Epidermal melanocyte (primary cell): Measurements from ENCODE around the gene PRMT7.

Source experiments
- DNase-seq: peaks from one replicate; pipeline ENCODE4 v3.0.0; 2011; ENCODE audit warnings: low spot score; ENCODE audit not compliant: insufficient read length

Gene PRMT7

DNA sequence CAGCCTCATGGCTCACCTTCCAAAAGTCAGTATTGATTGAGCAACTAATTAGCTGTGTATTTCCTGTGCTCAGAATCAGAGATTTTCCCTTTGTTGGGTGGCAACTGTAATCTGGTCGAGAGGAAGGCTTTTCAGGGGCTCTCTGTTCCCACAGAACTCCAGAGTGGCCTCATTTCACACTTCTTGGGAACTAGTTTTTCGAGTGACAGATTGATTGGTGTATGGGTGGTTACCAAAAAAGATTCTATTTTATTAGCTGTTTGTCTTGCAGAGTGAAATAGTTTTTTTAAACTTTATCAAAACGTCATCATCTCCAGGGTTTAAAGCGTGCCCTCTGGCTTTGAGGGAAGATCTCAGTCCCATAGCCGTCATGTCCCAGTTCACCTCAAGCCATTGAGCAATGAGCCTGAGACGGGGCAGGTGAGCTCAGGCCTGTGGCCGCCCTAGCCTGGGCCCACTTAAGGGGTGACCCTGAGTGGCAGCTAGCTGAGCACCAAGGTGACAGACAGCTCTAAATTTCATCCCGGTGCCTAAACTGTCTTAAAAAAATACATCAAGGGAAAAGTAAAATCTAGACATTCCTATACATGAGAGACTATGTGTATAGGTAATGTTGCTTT lies 84.5 kb downstream of the PRMT7 start:
- no peak for DNase-seq

DNA sequence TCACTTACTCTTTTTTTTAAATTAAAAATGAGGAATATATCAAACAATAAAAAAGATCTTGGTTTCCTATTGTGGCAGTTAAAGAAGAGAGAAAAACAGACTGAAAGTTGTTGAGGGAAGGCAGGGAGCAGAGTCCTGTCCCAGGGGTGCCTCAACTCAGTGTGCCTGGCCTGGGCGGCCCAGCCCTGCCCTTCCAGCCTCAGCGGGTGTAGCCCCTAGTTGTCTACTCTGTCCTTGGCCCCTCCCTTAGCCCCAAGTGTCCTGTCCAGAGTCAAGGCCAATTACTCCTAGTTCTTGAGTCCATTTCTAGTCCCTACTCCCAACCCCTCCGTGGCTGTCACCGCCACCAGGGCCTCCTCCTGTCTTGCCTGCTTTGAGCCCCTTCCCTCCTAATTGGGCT lies 85.0 kb downstream of the PRMT7 start:
- DNase-seq = no peak

DNA sequence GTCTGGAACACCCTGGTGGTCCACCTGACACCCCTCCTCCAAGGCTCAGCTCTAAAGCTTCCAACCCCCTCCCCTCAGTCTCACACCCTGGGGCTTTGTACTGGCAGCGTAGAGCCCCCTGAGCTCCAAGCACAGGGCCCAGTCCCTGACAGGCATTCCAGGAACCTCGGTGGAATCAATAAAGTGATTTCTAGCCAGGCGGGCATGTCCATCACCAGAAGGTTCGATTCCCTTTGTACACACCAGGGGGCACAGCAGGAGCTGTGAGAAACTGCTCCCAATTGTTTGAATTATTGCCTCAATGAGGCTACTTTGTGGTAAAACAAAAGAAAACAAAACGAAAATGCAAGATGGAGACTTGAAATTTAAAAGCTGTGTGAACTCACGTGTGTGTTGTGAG lies 85.7 kb downstream of the PRMT7 start:
- peak; percentile 38 for DNase-seq

DNA sequence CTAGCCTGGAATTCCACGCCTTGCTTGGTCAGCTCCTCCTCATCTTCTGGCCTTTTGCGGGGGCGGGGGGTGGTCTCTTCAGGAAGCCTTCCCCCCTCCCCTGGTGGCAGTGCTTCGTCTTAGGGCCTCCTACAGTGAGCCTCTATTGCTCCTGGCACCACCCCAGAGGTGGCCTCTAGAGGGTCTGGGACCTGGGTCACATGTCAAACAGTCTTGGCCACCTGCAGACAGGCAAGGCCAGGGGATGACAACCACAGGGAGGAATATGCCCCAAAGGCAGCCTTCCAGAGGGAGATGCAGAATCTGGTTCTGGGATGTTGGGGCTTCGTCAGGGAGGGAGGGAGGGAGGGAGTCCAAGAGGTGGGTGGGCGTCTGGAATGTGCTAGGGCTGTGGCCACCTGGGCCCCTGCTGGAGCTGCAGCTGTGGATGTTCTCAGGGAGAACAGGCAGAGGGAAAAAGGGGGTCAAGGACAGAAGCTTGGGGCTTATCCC lies 86.9 kb downstream of the PRMT7 start:
- DNase-seq = no peak

DNA sequence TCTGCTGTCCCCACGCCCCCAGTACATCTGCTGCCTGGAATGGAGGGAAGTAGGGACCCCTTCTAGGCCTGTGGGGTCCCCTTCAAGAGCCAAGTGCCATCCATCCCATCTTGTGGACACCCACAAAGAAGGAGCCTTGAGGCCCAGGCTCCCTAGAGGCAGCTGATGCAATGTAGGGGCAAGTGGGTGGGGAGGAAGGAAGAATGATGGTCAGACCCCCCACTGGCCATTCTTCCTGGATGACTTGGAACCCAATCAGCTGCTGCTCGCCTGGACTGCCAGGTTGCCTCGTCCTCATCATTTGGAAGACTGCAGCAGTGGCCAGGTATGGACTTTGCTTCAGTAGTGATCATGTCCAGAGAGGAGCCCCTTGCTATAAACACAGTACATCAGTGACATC lies 88.6 kb downstream of the PRMT7 start:
- no peak for DNase-seq

DNA sequence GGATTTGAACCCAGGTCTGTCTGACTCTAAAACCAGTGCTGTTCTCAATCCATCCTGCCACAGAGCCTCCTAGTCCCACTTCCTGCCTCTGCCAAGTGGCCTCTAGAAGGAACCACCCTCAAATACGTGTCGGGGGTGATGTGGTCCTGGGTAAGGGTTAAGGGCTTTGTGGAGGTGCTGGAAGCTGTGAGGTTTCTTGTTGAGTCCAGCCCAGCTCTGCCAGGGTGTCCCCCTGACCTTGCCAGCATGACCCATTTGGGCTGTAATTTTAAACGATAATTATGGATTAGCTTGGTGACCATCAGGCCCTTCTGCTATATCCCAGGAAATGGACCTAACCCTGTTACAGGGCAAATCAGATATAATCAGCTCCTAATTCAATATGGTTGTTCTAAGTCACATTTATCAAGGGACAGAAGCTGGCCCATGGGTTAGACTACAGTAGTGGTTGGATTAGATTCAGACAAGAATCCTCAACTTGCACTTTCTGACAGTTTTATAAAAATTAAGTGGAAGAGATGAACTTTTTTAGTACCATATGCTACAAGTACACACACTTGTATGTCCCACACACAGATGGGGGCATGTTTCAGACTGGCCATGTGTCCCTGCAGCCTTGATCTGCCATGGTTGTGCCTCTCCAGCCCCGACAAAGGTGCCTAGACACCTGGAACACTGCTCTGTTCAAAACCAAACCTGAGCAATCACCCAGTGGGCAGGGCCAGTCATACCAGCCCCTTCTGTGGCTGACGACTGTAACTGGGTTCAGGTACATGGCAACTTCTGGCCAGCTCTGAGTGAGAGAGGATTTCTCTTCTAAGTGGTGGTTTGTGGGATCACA lies 89.5 kb downstream of the PRMT7 start:
- no peak for DNase-seq

DNA sequence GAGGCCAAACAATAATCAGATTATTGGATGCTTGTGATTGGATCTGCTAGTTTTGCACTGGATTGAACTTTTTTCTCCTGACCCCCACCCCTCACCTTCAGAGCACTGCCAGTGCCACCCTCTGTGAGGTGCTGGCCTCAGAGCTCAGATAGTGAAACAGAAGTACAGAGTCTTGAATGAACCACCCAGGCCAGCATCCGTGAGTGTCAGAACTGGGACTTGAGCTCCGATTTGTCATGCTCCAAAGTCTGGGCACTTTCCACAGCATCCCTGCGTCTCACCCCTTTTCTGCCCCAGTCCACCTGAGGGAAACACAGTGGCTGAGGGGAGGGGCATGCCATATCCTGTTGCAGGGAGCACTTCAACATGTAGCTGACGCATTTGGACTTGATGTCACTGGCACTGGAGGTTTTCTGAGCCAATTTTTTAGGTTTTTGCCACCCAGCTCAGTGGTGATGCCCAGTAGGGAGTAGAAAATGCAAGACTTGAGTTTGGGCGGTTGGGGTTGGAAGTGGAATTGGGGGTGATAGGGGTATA lies 90.2 kb downstream of the PRMT7 start:
- DNase-seq = no peak

DNA sequence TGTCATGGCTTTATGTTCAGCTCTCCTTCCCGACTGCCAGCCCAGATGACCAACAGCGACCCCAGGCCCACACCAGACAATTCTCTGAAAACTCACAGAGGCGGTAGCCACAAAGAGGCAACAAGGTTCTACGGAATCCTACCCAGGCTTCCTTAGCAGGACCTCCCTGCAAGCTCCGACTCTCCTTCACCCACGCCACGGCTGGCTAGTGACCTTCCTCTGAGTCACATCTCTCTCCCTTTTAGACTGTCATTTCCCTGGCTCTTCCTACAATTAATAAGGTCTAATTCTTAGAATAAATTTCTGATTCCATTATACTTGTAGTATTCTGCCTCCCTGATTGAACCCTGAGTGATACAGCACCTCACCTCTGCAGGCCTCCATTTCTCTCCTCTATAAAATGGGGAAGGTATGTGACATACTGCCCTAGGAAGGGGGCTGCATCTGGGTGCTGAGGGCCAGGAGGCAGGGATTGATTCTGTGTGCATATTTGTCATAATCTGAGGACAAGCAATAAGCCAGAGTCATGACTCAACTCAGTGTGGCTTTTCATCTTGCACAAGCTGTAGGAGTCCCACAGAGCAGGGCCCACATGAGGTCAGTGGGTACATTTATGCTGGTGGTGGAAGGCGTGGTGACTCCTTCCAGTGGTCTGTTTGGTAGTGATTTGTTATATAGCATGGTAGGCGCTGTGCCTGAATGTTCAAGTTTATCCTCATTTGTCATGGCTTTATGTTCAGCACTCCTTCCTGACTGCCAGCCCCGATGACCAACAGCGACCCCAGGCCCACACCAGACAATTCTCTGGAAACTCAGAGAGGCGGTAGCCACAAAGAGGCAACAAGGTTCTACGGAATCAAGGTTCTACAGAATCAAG lies 91.3 kb downstream of the PRMT7 start:
- DNase-seq = no peak

DNA sequence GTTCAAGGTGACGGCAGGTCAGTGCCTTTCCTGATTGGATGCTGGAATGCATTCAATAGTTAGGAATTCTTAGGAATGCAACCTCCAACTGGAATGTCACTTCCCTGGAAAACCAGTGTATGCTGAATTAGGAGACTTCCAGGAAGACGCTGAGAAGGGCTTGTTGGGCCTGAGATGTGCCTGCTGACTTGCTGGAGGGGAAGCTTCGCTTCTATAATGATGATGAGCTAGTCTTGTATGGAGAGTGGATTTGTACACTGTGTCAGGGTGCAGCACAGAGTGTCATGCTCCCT lies 91.9 kb downstream of the PRMT7 start:
- no peak for DNase-seq

DNA sequence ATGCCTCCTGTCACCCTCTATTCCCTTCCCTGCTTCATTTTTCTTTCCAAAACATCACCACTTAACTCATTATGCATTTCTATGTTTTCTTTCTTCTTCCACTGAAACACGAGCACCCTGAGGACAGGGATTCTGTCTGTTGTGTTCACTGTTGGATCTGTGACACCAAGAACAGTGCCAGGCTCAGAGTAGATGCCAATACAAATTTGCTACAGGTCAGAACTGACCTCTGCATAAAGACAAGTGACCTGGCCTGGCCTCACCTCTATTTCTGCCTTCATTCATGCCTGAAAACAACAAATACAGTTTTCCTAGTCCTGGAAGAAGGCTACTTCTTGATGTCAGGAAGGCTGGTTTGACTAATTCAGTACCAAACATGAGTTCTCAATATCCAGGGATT lies 92.4 kb downstream of the PRMT7 start:
- DNase-seq = no peak

DNA sequence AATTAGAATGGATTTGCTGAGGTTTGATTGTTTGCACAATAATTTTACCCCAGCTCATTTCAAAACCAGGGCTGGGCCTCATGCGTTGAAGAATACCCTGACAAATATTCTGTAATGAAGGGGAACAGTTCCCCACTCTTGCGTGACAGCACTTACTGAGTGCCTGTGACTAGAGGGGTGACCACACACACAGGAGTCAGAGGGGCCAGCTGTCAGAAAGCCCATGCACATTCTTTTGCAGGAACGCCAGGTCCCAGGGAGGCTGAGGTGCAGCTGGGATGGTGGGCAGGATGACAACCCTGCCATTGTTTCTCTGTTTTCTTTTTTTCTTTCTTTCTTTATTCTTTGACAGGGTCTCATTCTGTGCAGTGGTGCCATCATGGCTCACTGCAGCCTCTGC lies 92.9 kb downstream of the PRMT7 start:
- no peak for DNase-seq

DNA sequence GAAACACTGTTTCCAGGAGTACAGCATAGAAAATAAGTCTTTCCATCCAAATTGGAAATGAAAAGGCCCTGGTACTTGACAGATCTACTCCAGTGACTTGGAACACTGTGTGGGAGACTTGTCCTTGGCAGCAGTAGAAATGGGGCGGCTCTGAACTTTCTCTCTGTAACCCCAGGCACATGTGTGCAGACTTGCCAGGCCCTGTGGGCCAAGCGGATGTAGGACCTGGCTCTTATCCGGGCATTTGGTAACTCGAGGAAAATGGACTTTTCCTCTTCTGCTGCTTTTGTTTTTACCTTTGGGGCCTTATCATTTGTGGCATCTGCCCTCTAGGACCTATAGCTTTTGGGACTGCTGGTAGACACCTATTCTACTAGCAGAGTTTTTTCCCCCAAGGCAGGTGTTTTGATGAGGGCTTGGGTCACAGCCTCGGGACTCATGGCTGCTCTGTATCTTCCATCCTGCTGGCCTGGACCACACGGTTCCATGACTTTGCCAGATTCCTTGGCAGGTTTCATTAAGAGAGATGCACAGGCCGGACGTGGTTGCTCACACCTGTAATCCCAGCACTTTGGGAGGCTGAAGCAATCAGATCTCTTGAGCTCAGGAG lies 94.0 kb downstream of the PRMT7 start:
- no peak for DNase-seq

DNA sequence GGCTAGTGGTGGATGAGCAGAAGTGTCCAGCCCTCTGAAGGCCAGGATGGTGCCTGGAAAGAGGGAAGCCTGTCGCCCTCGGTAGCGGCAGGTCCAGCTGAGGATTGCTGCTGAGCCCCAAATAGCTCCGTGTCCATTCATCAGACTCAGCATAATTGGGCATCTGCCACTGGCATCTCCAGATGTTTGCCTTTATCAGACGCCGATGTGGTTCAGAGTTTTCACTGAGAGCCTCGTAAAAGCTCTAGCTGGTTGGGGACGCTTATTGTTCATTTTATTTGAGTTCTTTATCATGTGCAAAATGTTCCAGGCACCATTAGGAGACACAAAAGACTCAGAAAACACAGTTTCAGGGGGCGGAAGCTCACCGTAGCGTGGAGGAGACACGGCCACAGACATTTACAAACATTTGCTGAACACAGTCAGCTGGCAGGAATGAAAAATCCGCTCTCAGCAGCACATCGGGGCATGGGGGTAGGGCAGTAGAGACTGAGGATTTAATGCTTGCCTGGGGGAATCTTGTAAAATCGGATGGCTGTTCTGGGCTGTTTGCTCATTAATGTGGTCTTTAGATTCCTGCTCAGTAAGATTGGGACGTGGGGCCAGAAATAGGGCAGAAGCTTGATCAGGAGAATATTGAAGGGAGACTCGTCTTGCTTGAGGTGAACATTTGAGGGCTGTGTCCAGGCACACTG lies 95.8 kb downstream of the PRMT7 start:
- peak; percentile 55 for DNase-seq
